T-cell (primary cell): ENCODE data around the gene CLTC. TPM values are rescaled to one million over a fixed set of nuclear protein-coding genes. Genes with fewer than 3 reads are reported as not detected.

Experiments
- ATAC-seq, 4 experiments: fragments of 200-7000 bp in 3 of 4; fragments of 150-1000 bp in 1 of 4; cut with Tn5 transposase; replicated peaks in 1 of 4; 1 replicate in 3 of 4; 2 replicates in 1 of 4; pipeline ENCODE4 v1.10.0; 2021; ENCODE audit warnings: moderate library complexity in 3 of 4, mild to moderate bottlenecking in 2 of 4, moderate number of reproducible peaks in 1 of 4
- CTCF ChIA-PET, 2 donors: fragments of 300-600 bp; sonication (Branson Sonifier 250); formaldehyde crosslinking; loops; one replicate each; lab custom pipeline; 2022; ENCODE audit warnings: antibody characterized with exemption in 2 of 2; lab: Charles Lee
- POLR2A ChIA-PET, 2 donors: fragments of 300-600 bp; sonication (Branson Sonifier 250); formaldehyde crosslinking; loops; one replicate each; lab custom pipeline; 2022; ENCODE audit warnings: antibody characterized with exemption in 2 of 2; lab: Charles Lee
- DNase-seq, 35 experiments: peaks; one replicate each; pipeline versions ENCODE4 v3.0.0 to v3.0.0-alpha.2; 2013 to 2023
- H3K27ac ChIP-seq: one replicate; pipeline ENCODE4 v1.5.1; 2013; ENCODE audit warnings: low read length
- H3K27me3 ChIP-seq, 2 experiments: replicated peaks in 1 of 2; 1 replicate in 1 of 2; 2 replicates in 1 of 2; pipeline versions ENCODE4 v1.6.1 to v1.7.0; 2013; ENCODE audit warnings: low read length in 1 of 2, mixed read lengths in 1 of 2; ENCODE audit not compliant: control insufficient read depth in 2 of 2, insufficient read depth in 2 of 2; ENCODE audit errors: extremely low read depth in 1 of 2
- H3K36me3 ChIP-seq, 2 donors: 1 replicate in 1 of 2; 2 replicates in 1 of 2; pipeline versions ENCODE4 v1.6.1 to v1.7.0; 2013; ENCODE audit warnings: low read length in 1 of 2; ENCODE audit not compliant: control insufficient read depth in 2 of 2, insufficient read depth in 1 of 2; ENCODE audit errors: extremely low read depth in 1 of 2
- H3K4me1 ChIP-seq, 2 experiments: 1 replicate in 1 of 2; 2 replicates in 1 of 2; pipeline versions ENCODE4 v1.6.1 to v1.7.0; 2013; ENCODE audit warnings: low read length in 2 of 2, mixed read lengths in 1 of 2; ENCODE audit not compliant: insufficient read depth in 2 of 2, control insufficient read depth in 1 of 2; ENCODE audit errors: extremely low read depth in 1 of 2
- H3K4me3 ChIP-seq, 2 donors: 1 replicate in 1 of 2; 2 replicates in 1 of 2; pipeline versions ENCODE4 v1.5.1 to v1.7.0; 2013; ENCODE audit warnings: mild to moderate bottlenecking in 2 of 2, low read length in 1 of 2, moderate library complexity in 1 of 2; ENCODE audit not compliant: control insufficient read depth in 1 of 2; ENCODE audit errors: extremely low read depth in 1 of 2
- H3K9me3 ChIP-seq: 2 replicates; pipeline ENCODE4 v1.7.0; 2013
- H3K27ac Mint-ChIP-seq, 2 donors: one replicate each; pipeline ENCODE4 v1.8.0; 2020 to 2021; ENCODE audit warnings: mild to moderate bottlenecking in 2 of 2, mixed read lengths in 2 of 2
- H3K27me3 Mint-ChIP-seq, 2 donors: one replicate each; pipeline ENCODE4 v1.8.0; 2021 to 2022; ENCODE audit warnings: mixed read lengths in 2 of 2
- H3K36me3 Mint-ChIP-seq: one replicate; pipeline ENCODE4 v1.8.0; 2021; ENCODE audit warnings: mixed read lengths
- H3K4me1 Mint-ChIP-seq, 3 donors: one replicate each; pipeline ENCODE4 v1.8.0; 2020 to 2022; ENCODE audit warnings: mixed read lengths in 3 of 3, mild to moderate bottlenecking in 1 of 3
- H3K4me3 Mint-ChIP-seq, 3 donors: one replicate each; pipeline ENCODE4 v1.8.0; 2020 to 2022; ENCODE audit warnings: mild to moderate bottlenecking in 3 of 3, mixed read lengths in 3 of 3, moderate library complexity in 3 of 3
- H3K9me3 Mint-ChIP-seq, 3 donors: one replicate each; pipeline ENCODE4 v1.8.0; 2020 to 2022; ENCODE audit warnings: mixed read lengths in 3 of 3
- WGBS: methylation state at CpG from one replicate; pipeline ENCODE4 v1.1.5; 2013; ENCODE audit warnings: missing lambda C conversion rate; ENCODE audit not compliant: insufficient coverage; 5-methylcytosine and 5-hydroxymethylcytosine counted together
- total RNA-seq, 35 experiments: library from RNA in 6 of 35; stranded (reverse) in 6 of 35; fragments of 120-200 nt in 1 of 35; gene quantifications; one replicate each; pipeline versions ENCODE4 v1.2.1 to v1.2.4 and lab custom pipeline; 2013 to 2026

Gene CLTC
- total RNA-seq, 5 donors from 2014 or later (not counting 1 experiment from before 2014, with no cell fraction given) = 70.3 to 98.7 (median 85.3) TPM

DNA sequence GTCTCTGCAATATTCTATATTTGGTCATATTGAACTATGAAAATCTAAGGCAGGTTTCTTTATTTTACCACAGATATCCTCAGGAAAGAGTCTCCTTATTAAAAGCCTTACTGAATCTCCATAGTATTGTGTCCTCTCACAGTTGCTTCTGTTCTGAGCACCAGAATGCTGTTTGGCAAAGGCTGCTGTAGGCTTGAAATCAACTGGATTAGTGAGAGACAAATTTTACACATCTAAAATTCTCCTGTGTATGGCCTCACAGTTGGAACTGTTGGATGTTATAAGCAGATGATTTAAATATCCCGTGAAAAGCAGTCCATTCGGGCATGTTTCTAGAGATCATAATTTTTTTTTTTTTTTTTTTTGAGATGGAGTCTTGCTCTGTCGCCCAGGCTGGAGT, 9.5 kb downstream of the CLTC start:
- Mint-ChIP-seq H3K36me3 (peaks cover 18% of the 10 kb centered on the region), H3K27me3 (no peaks in the 10 kb centered on the region), H3K9me3 (no peaks in the 10 kb centered on the region), H3K4me3 (no peak overlapping the region), H3K4me1 (peaks cover 69 to 84% (median 80%) of the 10 kb centered on the region in 3 donors), H3K27ac (no peak overlapping the region)
- POLR2A ChIA-PET = no interaction called here
- DNase-seq (no peak), ATAC-seq (no peak)
- no peaks in the 10 kb centered on the region for H3K27me3 ChIP-seq
- H3K4me3 ChIP-seq = no peak overlapping the region
- peaks cover 0 to 7% of the 10 kb centered on the region in 2 donors for H3K36me3 ChIP-seq
- no peaks in the 10 kb centered on the region for H3K9me3 ChIP-seq
- peaks cover 11 to 34% of the 10 kb centered on the region in 2 experiments for H3K4me1 ChIP-seq
- no CpG with 5 or more reads among the region's 3 CpGs for WGBS
- H3K27ac ChIP-seq = no peak overlapping the region
- CTCF ChIA-PET = no interaction called here

DNA sequence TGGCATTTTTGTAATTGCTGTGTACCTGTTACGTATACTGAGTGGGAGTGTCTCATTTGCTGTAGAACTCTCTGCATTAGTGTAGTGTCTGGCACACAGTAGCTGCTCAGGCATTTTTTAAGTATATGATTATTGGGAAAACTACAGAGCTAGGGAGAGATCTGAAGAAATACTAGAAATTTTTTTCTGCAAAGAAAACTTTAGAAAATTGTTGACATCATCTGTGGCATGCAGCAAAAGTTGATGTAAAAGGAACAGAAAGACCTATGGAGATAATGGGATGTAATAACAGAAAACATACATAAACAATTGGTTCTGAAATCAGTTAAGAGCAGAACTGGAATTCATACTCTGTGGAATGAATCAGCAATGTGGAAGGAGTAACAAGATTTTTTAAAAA, 11.6 kb downstream of the CLTC start:
- Histone ChIP-seq H3K27ac (no peak overlapping the region), H3K4me3 (no peak overlapping the region), H3K4me1 (peaks cover 19 to 22% of the 10 kb centered on the region in 2 experiments), H3K36me3 (peaks cover 0 to 7% of the 10 kb centered on the region in 2 donors), H3K27me3 (no peaks in the 10 kb centered on the region), H3K9me3 (no peaks in the 10 kb centered on the region)
- H3K27ac Mint-ChIP-seq = no peak overlapping the region
- no peaks in the 10 kb centered on the region for H3K9me3 Mint-ChIP-seq
- no CpG with 5 or more reads among the region's 1 CpG for WGBS
- ChIA-PET POLR2A (no interaction called here), CTCF (no interaction called here)
- peaks cover 69 to 92% (median 82%) of the 10 kb centered on the region in 3 donors for H3K4me1 Mint-ChIP-seq
- no peak for ATAC-seq
- H3K27me3 Mint-ChIP-seq = no peaks in the 10 kb centered on the region
- peak overlapping the region in 1 of 3 donors; percentile 35 for H3K4me3 Mint-ChIP-seq
- H3K36me3 Mint-ChIP-seq = peaks cover 18% of the 10 kb centered on the region
- no peak for DNase-seq

DNA sequence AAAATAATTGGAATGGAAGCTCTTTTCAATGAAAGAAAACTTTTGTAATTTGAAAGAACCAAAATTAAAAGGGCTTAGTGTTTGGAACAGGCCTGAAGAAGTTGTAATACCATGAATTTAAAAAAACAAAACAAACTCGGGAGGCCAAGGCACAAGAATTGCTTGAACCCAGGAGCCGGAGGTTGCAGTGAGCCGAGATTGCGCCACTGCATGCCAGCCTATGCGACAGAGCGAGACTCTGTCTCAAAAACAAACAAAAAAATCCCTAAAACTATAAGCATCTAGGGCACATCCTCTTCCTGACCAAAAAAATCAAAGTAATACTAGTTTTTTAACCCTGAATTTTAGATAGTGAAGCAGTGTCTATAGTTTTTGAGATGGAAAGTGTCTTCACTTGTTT, 12.7 kb downstream of the CLTC start:
- DNase-seq (no peak), ATAC-seq (no peak)
- Histone ChIP-seq H3K27ac (no peak overlapping the region), H3K9me3 (no peaks in the 10 kb centered on the region), H3K27me3 (no peaks in the 10 kb centered on the region), H3K36me3 (peaks cover 0 to 7% of the 10 kb centered on the region in 2 donors), H3K4me3 (no peak overlapping the region), H3K4me1 (peaks cover 17 to 19% of the 10 kb centered on the region in 2 experiments)
- Mint-ChIP-seq H3K36me3 (peaks cover 18% of the 10 kb centered on the region), H3K27me3 (no peaks in the 10 kb centered on the region), H3K4me1 (peaks cover 65 to 84% (median 75%) of the 10 kb centered on the region in 3 donors), H3K27ac (peak overlapping the region in 1 of 2 donors; percentile 34), H3K4me3 (no peak overlapping the region), H3K9me3 (no peaks in the 10 kb centered on the region)
- WGBS = 100% methylated on average over 1 of the region's 6 CpGs
- ChIA-PET POLR2A (interaction anchor here (0.6 kb wide), 2 partner anchors 75 to 289 kb away, joined by 5 to 16 read pairs; no protein-coding TSS in a partner anchor), CTCF (no interaction called here)

DNA sequence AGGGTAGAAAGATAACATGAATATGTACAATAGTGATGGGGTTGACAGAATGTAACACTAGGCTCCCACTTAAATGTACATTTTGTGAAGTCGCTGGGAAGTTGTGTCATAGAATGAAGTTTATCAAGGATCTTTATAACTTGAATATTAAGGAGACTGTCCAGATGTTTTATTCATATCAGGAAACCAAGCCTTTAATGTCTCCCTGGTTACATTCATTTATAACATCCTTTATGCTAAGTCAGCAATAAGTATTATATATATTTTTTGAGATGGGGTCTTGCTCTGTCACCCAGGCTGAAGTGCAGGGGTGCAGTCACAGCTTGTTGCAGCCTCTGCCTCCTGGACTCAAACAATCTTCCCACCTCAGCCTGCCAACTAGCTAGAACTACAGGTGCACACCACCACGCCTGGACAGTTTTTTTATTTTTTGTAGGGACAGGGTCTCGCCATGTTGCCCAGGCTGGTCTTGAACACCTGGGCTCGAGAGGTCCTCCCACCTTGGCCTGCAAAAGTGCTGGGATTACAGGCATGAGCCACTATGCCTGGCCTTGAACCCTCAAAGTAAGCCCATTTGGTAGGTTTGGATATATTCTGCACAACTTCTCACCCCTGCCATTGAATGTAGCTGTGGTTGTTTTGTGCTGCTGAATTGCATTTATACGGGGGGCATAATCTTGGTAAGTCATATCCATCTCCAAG, 14.1 kb downstream of the CLTC start:
- no peak overlapping the region for H3K4me3 ChIP-seq
- peak overlapping the region in 1 of 2 donors; percentile 34 for H3K27ac Mint-ChIP-seq
- H3K4me1 Mint-ChIP-seq = peaks cover 59 to 82% (median 75%) of the 10 kb centered on the region in 3 donors
- peak overlapping the region in 1 of 3 donors; percentile 23 for H3K4me3 Mint-ChIP-seq
- H3K27ac ChIP-seq = no peak overlapping the region
- no peaks in the 10 kb centered on the region for H3K9me3 Mint-ChIP-seq
- ChIA-PET CTCF (no interaction called here), POLR2A (no interaction called here)
- H3K36me3 Mint-ChIP-seq = peaks cover 14% of the 10 kb centered on the region
- H3K4me1 ChIP-seq = peaks cover 15 to 22% of the 10 kb centered on the region in 2 experiments
- ATAC-seq (no peak), DNase-seq (no peak)
- no peaks in the 10 kb centered on the region for H3K27me3 Mint-ChIP-seq
- H3K36me3 ChIP-seq = peaks cover 0 to 4% of the 10 kb centered on the region in 2 donors
- WGBS = 93% methylated on average over 2 of the region's 5 CpGs
- H3K9me3 ChIP-seq = no peaks in the 10 kb centered on the region
- H3K27me3 ChIP-seq = no peaks in the 10 kb centered on the region

DNA sequence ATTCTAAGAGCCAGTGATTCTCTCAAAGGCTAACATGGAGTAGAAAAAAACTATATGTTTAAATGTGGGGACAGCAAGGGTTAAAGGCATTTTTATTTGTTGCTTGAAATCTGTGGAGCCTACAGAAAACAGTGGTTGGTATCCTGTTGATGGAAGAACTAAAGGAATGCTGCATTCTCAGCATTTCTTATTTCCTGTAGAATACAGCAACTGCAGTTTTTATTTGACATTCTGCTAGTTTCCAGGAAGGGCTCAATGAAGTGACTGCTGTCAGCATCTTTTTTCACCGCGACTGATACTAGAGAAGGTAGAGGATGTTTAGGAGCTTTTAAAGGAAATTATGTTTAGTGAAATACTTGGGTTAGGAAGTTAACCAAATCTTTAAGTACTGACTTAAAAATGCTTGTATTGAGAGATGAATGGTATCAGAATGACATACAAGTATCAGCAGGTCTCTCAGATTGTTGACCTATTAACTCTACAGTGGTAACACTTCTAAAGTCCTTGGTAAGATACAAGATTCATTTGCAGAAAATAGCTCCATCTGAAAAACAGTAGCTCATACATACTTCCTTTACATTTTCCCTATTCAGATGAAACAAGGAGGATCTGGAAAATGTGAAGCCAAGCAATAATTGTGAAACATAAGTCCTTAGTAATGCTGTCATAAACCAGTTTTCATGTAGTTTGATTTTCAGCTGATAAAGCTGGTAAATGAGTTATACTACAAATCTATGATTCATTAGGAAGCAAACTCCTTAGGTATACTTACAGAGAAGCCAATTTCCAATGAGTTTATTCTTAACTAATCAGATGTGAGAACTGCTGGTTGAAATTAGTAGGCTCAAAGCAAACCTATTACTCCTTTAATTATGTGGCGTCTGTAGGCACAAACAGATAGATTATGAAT, 15.2 kb downstream of the CLTC start:
- peaks cover 15 to 25% of the 10 kb centered on the region in 2 experiments for H3K4me1 ChIP-seq

More for the DNA sequence above, 15.2 kb downstream of the CLTC start:
- Histone ChIP-seq H3K27ac (no peak overlapping the region), H3K36me3 (no peaks in the 10 kb centered on the region), H3K9me3 (no peaks in the 10 kb centered on the region), H3K4me3 (no peak overlapping the region), H3K27me3 (no peaks in the 10 kb centered on the region)
- no peaks in the 10 kb centered on the region for H3K9me3 Mint-ChIP-seq
- peak overlapping the region; percentile 36 to 58 for H3K27ac Mint-ChIP-seq
- no peaks in the 10 kb centered on the region for H3K27me3 Mint-ChIP-seq
- DNase-seq (no peak), ATAC-seq (no peak)
- H3K4me1 Mint-ChIP-seq = peaks cover 52 to 78% (median 72%) of the 10 kb centered on the region in 3 donors
- H3K4me3 Mint-ChIP-seq = peak overlapping the region in 1 of 3 donors; percentile 23
- peaks cover 10% of the 10 kb centered on the region for H3K36me3 Mint-ChIP-seq
- WGBS = no CpG with 5 or more reads among the region's 3 CpGs
- ChIA-PET POLR2A (interaction anchor here in 1 of 2 donors (0.6 kb wide), 1 partner anchor 197 kb away, joined by 3 read pairs; no protein-coding TSS in a partner anchor), CTCF (no interaction called here)
